Fibroblast of lung (primary cell): ENCODE results near the gene CCL13. TPM values are rescaled to one million over a fixed set of nuclear protein-coding genes. Genes with fewer than 3 reads are reported as not detected.

Experiments used
- DNase-seq, 2 donors: peaks; one replicate each; pipeline versions ENCODE4 v3.0.0 to v3.0.0-alpha.2; 2010; ENCODE audit warnings: low read depth in 2 of 2
- H2AFZ ChIP-seq: 2 replicates; pipeline ENCODE4 v1.5.1; 2012; ENCODE audit warnings: low read length, control low read depth, inconsistent platforms
- H3K27ac ChIP-seq: 2 replicates; pipeline ENCODE4 v1.5.1; 2011; ENCODE audit warnings: low read length, control low read depth; ENCODE audit not compliant: insufficient read depth
- H3K27me3 ChIP-seq: 2 replicates; pipeline ENCODE4 v1.5.1; 2011; ENCODE audit warnings: mild to moderate bottlenecking, low read length; ENCODE audit not compliant: control insufficient read depth, insufficient read depth
- H3K36me3 ChIP-seq: 2 replicates; pipeline ENCODE4 v1.5.1; 2011; ENCODE audit warnings: low read length; ENCODE audit not compliant: control insufficient read depth, insufficient read depth
- H3K4me1 ChIP-seq: 2 replicates; pipeline ENCODE4 v1.5.1; 2011; ENCODE audit warnings: low read length; ENCODE audit not compliant: control insufficient read depth, insufficient read depth; ENCODE audit errors: extremely low read depth
- H3K4me2 ChIP-seq: 2 replicates; pipeline ENCODE4 v1.5.1; 2011; ENCODE audit warnings: low read length, control low read depth; ENCODE audit not compliant: insufficient read depth; ENCODE audit errors: extremely low read depth
- H3K4me3 ChIP-seq, 4 experiments: fragments of 200-600 bp in 1 of 4; sonication (generic) in 1 of 4; replicated peaks in 1 of 4; 2 replicates each; pipeline ENCODE4 v1.5.1; 2011 to 2016; ENCODE audit warnings: low read length in 4 of 4, low read depth in 3 of 4, mild to moderate bottlenecking in 3 of 4, control low read depth in 2 of 4, inconsistent platforms in 1 of 4, mixed read lengths in 1 of 4; ENCODE audit not compliant: insufficient read depth in 1 of 4; ENCODE audit errors: control extremely low read depth in 1 of 4
- H3K79me2 ChIP-seq: 2 replicates; pipeline ENCODE4 v1.5.1; 2012; ENCODE audit warnings: mild to moderate bottlenecking, low read length, inconsistent platforms; ENCODE audit not compliant: control insufficient read depth, insufficient read depth
- H3K9ac ChIP-seq: 2 replicates; pipeline ENCODE4 v1.5.1; 2011; ENCODE audit warnings: mild to moderate bottlenecking, low read length, control low read depth; ENCODE audit not compliant: insufficient read depth
- H3K9me3 ChIP-seq: 2 replicates; pipeline ENCODE4 v1.5.1; 2012; ENCODE audit warnings: low read depth, low read length; ENCODE audit not compliant: control insufficient read depth, insufficient read depth
- H4K20me1 ChIP-seq: 2 replicates; pipeline ENCODE4 v1.5.1; 2011; ENCODE audit warnings: low read length; ENCODE audit not compliant: control insufficient read depth, insufficient read depth; ENCODE audit errors: extremely low read depth
- CTCF ChIP-seq, 2 donors: IDR thresholded peaks in 1 of 2; conservative IDR thresholded peaks in 1 of 2; 1 replicate in 1 of 2; 2 replicates in 1 of 2; pipeline ENCODE4 v1.5.1; 2011 to 2012; ENCODE audit warnings: low read length in 2 of 2, control low read depth in 1 of 2, inconsistent platforms in 1 of 2, low read depth in 1 of 2, mild to moderate bottlenecking in 1 of 2
- EZH2 ChIP-seq: IDR thresholded peaks from 2 replicates; pipeline ENCODE4 v1.5.1; 2012; ENCODE audit warnings: low read length, control low read depth, mild to moderate bottlenecking; ENCODE audit errors: missing control alignments
- polyA plus RNA-seq, 2 donors: library from polyadenylated mRNA; depleted of rRNA in 1 of 2; stranded (reverse) in 1 of 2; unstranded in 1 of 2; fragments of >200 nt; gene quantifications; 2 replicates each; pipeline ENCODE4 v1.2.1, GENCODE V29; 2011 to 2012; ENCODE audit warnings: missing spikeins in 1 of 2
- total RNA-seq: library from RNA; depleted of rRNA; stranded (reverse); fragments of >200 nt; gene quantifications from 2 replicates; pipeline ENCODE4 v1.2.1, GENCODE V29; 2014

The CCL13 gene
- total and polyA plus RNA-seq, 2 donors (not counting 1 experiment from before 2014, with no cell fraction given) = 1.7 TPM; not detected in 1

- H3K27ac ChIP-seq = peak overlapping the region; percentile 50
- H3K79me2 ChIP-seq = no peaks in the 10 kb centered on the region
- no peaks in the 10 kb centered on the region for H4K20me1 ChIP-seq
- TF ChIP-seq EZH2 = no peak
- TF ChIP-seq CTCF (conservative IDR thresholded peaks at IDR 0.05 in 1 of 2, IDR thresholded peaks at IDR 0.05 in 1 of 2; ENCODE audit: low read depth in 1 of 2, low read length in 2 of 2) = no peak
- no peaks in the 10 kb centered on the region for H3K27me3 ChIP-seq
- no peak overlapping the region for H3K4me2 ChIP-seq
- no peak overlapping the region for H2AFZ ChIP-seq
- H3K9me3 ChIP-seq = no peaks in the 10 kb centered on the region
- H3K36me3 ChIP-seq = no peaks in the 10 kb centered on the region
- peaks cover 2% of the 10 kb centered on the region for H3K4me1 ChIP-seq
- no peak overlapping the region for H3K4me3 ChIP-seq
- H3K9ac ChIP-seq = no peak overlapping the region
- peak; percentile 12 to 21 for DNase-seq
Measured at GRCh38 chr17:34354637-34355036, 1.6 kb upstream of the CCL13 start.

GRCh38 chr17:34357398-34357797 is 1.1 kb downstream of the CCL13 start:
- H3K36me3 ChIP-seq = no peaks in the 10 kb centered on the region
- H3K27ac ChIP-seq = no peak overlapping the region
- no peaks in the 10 kb centered on the region for H4K20me1 ChIP-seq
- H2AFZ ChIP-seq = no peak overlapping the region
- H3K4me1 ChIP-seq = peaks cover 2% of the 10 kb centered on the region
- no peaks in the 10 kb centered on the region for H3K79me2 ChIP-seq
- TF ChIP-seq CTCF (conservative IDR thresholded peaks at IDR 0.05 in 1 of 2, IDR thresholded peaks at IDR 0.05 in 1 of 2; ENCODE audit: low read depth in 1 of 2, low read length in 2 of 2) (no peak), EZH2 (no peak)
- H3K4me2 ChIP-seq = no peak overlapping the region
- no peak overlapping the region for H3K9ac ChIP-seq
- no peaks in the 10 kb centered on the region for H3K27me3 ChIP-seq
- H3K4me3 ChIP-seq = no peak overlapping the region
- no peaks in the 10 kb centered on the region for H3K9me3 ChIP-seq
- DNase-seq = no peak

- Histone ChIP-seq H3K79me2 (no peaks in the 10 kb centered on the region), H3K4me3 (no peak overlapping the region), H3K36me3 (no peaks in the 10 kb centered on the region), H3K27ac (no peak overlapping the region), H4K20me1 (no peaks in the 10 kb centered on the region), H3K4me1 (peaks cover 2% of the 10 kb centered on the region), H3K4me2 (no peak overlapping the region), H3K9ac (no peak overlapping the region), H3K9me3 (no peaks in the 10 kb centered on the region), H2AFZ (no peak overlapping the region), H3K27me3 (no peaks in the 10 kb centered on the region)
- no peak for DNase-seq
- no peak for TF ChIP-seq CTCF (conservative IDR thresholded peaks at IDR 0.05 in 1 of 2, IDR thresholded peaks at IDR 0.05 in 1 of 2; ENCODE audit: low read depth in 1 of 2, low read length in 2 of 2)
- TF ChIP-seq EZH2 = no peak
Measured at GRCh38 chr17:34358631-34359030, 2.4 kb downstream of the CCL13 start.
